K562 (cell line): Measurements from ENCODE around the gene SPHK2. TPM values are rescaled to one million over a fixed set of nuclear protein-coding genes. Genes with fewer than 3 reads are reported as not detected.

Experiments
- BRD9 ChIP-seq: fragments of 450-650 bp; IDR thresholded peaks from 2 replicates; pipeline ENCODE4 v1.6.1; 2018; ENCODE audit warnings: low read depth; ENCODE audit not compliant: partially characterized antibody
- CC2D1A ChIP-seq: fragments of 450-650 bp; IDR thresholded peaks from 2 replicates; pipeline ENCODE4 v1.6.1; 2017; ENCODE audit warnings: mild to moderate bottlenecking
- FOXJ3 ChIP-seq: sonication (generic); formaldehyde crosslinking; IDR thresholded peaks from 2 replicates; pipeline ENCODE4 v1.4.0; 2020; ENCODE audit warnings: mild to moderate bottlenecking, missing genetic modification reagents
- FOXK1 ChIP-seq: sonication (generic); formaldehyde crosslinking; IDR thresholded peaks from 2 replicates; pipeline ENCODE4 v1.8.0; 2022; ENCODE audit warnings: missing genetic modification reagents, mild to moderate bottlenecking, borderline replicate concordance
- HMG20B ChIP-seq: fragments of 250-450 bp; sonication (Bioruptor Pico); IDR thresholded peaks from 2 replicates; pipeline ENCODE4 v1.5.0; 2021; ENCODE audit warnings: mild to moderate bottlenecking
- HNRNPL ChIP-seq: fragments of 200-400 bp; formaldehyde crosslinking; IDR thresholded peaks from 2 replicates; pipeline ENCODE4 v1.6.1; 2017; ENCODE audit warnings: low read depth, mild to moderate bottlenecking, low read length
- KDM5B ChIP-seq: fragments of 200-600 bp; sonication (generic); IDR thresholded peaks from 2 replicates; pipeline ENCODE4 v1.6.1; 2012; ENCODE audit warnings: low read depth, mild to moderate bottlenecking, moderate library complexity, low read length, control low read depth, inconsistent platforms; ENCODE audit not compliant: insufficient replicate concordance
- KLF13 ChIP-seq: fragments of 450-650 bp; IDR thresholded peaks from 2 replicates; pipeline ENCODE4 v1.6.1; 2016; ENCODE audit warnings: missing genetic modification characterization, low read depth, mild to moderate bottlenecking, missing compliant biosample characterization, moderate library complexity, borderline replicate concordance
- MIER1 ChIP-seq: fragments of 450-650 bp; IDR thresholded peaks from 2 replicates; pipeline ENCODE4 v1.6.1; 2016; ENCODE audit warnings: antibody characterized with exemption, mild to moderate bottlenecking, low read depth
- NCOA1 ChIP-seq: fragments of 450-650 bp; IDR thresholded peaks from 2 replicates; pipeline ENCODE4 v1.6.1; 2016; ENCODE audit warnings: low read depth
- NCOR1 ChIP-seq: fragments of 450-650 bp; IDR thresholded peaks from 2 replicates; pipeline ENCODE4 v1.6.1; 2016; ENCODE audit warnings: mild to moderate bottlenecking, moderate library complexity
- RBM17 ChIP-seq: fragments of 200-400 bp; formaldehyde crosslinking; IDR thresholded peaks from 2 replicates; pipeline ENCODE4 v1.6.1; 2017; ENCODE audit warnings: low read depth, mild to moderate bottlenecking, low read length, borderline replicate concordance
- SMARCA5 ChIP-seq: fragments of 450-650 bp; IDR thresholded peaks from 2 replicates; pipeline ENCODE4 v1.6.1; 2016
- SPI1 ChIP-seq: IDR thresholded peaks from 2 replicates; pipeline ENCODE4 v1.6.1; 2011; ENCODE audit warnings: low read depth, low read length, control low read depth, borderline replicate concordance
- SRSF9 ChIP-seq: fragments of 200-400 bp; formaldehyde crosslinking; IDR thresholded peaks from 2 replicates; pipeline ENCODE4 v1.6.1; 2017; ENCODE audit warnings: low read depth, low read length, borderline replicate concordance
- TCF7L2 ChIP-seq: fragments of 150-350 bp; IDR thresholded peaks from 2 replicates; pipeline ENCODE4 v1.6.1; 2016; ENCODE audit warnings: low read depth, mild to moderate bottlenecking, low read length, moderate library complexity
- TFE3 ChIP-seq: fragments of 450-650 bp; formaldehyde crosslinking; IDR thresholded peaks from 2 replicates; pipeline ENCODE4 v1.4.0; 2020; ENCODE audit warnings: mild to moderate bottlenecking, mixed read lengths
- ZNF140 ChIP-seq: fragments of 250-450 bp; sonication (Bioruptor Pico); IDR thresholded peaks from 2 replicates; pipeline ENCODE4 v1.8.0; 2021; ENCODE audit warnings: moderate library complexity, mild to moderate bottlenecking, inconsistent platforms
- ZNF277 ChIP-seq: fragments of 250-450 bp; sonication (Bioruptor Pico); IDR thresholded peaks from 2 replicates; pipeline ENCODE4 v1.8.0; 2022; ENCODE audit warnings: inconsistent platforms, mild to moderate bottlenecking, moderate library complexity, borderline replicate concordance
- ZNF316 ChIP-seq: fragments of 450-650 bp; IDR thresholded peaks from 2 replicates; pipeline ENCODE4 v1.6.1; 2016
- ZNF785 ChIP-seq: fragments of 250-450 bp; sonication (Bioruptor Pico); IDR thresholded peaks from 2 replicates; pipeline ENCODE4 v1.4.0; 2020; ENCODE audit warnings: mild to moderate bottlenecking
- polyA plus RNA-seq, 8 experiments: library from polyadenylated mRNA; depleted of rRNA in 4 of 8; stranded (reverse) in 5 of 8; unstranded in 3 of 8; fragments of >200 nt; fragmentation: Nextera tagmentation in 2 of 8; fragmentation: Illumina TruSeq in 1 of 8; extraction: Ambion mirVana in 2 of 8; extraction: Trizol in 1 of 8; gene quantifications; 2 replicates each; pipeline versions ENCODE4 v1.2.1 to v1.2.3, GENCODE V29; 2011 to 2014; ENCODE audit warnings: inconsistent platforms in 1 of 8, missing spikeins in 1 of 8
- total RNA-seq, 7 experiments: library from RNA; depleted of rRNA in 6 of 7; stranded (reverse); fragments of >200 nt in 6 of 7; fragmentation: Illumina TruSeq in 2 of 7; extraction: Trizol in 2 of 7; gene quantifications; 2 replicates each; pipeline versions ENCODE4 v1.2.1 to v1.2.3, GENCODE V29; 2011 to 2021; ENCODE audit warnings: low replicate concordance in 1 of 7
- TF ChIP-seq, protein P1 (sequence below): sonication (generic); formaldehyde crosslinking; IDR thresholded peaks from 2 replicates; pipeline ENCODE4 v1.8.1; 2023; ENCODE audit warnings: mild to moderate bottlenecking, missing genetic modification reagents, moderate library complexity

The SPHK2 gene
- total and polyA plus RNA-seq, 9 of the 15 experiments (the other 6 are each of a cell fraction or from before 2014, with no cell fraction given): 0.10 to 15.2 (median 2.9) TPM

DNA sequence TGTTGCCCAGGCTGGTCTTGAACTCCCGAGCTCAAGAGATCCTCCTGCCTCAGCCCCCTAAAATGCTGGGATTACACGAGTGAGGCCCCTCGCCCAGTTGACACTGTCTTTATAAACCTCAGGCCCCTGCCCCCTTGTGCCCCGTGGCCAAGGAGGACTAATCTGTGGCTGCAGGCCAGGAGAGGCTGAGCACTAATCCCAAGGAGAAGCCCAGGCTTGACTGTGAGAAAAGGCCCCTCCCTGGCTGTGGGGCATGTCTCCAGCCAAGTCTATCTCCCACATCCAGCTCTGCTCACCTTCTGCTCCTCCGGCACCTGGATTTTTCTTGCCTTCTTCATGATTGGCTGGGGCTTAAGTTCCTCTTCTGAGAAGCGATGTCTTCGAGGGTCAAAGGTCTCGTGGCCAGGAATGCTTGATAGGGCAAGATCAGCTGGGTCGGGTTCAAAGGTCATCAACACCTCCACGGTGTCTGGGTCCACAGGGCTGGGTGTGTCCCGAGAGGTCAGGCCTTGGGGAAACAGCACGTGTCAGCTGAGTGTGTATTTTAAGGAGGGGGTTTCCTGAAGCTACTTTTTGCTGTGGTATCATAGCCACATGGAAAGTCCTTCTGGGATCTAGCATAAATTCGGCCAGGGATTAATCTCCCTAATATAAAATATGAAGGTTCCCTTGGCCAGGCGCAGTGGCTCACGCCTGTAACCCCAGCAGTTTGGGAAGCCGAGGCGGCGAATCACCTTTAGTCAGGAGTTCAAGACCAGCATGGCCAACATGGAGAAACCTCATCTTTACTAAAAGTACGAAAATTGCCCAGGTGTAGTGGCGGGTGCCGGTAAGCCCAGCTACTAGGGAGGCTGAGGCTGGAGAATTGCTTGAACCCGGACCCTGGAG lies 14.1 kb downstream of the SPHK2 start (continued):
- TF ChIP-seq MIER1: no peak
- no peak for TF ChIP-seq KLF13 (tag)
- no peak for TF ChIP-seq TFE3 (CRISPR knock-in tag)
- TF ChIP-seq KDM5B: no peak
- TF ChIP-seq FOXJ3: no peak
- peak; percentile 69 for TF ChIP-seq NCOR1
- TF ChIP-seq, protein P1, sequence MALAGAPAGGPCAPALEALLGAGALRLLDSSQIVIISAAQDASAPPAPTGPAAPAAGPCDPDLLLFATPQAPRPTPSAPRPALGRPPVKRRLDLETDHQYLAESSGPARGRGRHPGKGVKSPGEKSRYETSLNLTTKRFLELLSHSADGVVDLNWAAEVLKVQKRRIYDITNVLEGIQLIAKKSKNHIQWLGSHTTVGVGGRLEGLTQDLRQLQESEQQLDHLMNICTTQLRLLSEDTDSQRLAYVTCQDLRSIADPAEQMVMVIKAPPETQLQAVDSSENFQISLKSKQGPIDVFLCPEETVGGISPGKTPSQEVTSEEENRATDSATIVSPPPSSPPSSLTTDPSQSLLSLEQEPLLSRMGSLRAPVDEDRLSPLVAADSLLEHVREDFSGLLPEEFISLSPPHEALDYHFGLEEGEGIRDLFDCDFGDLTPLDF (CRISPR knock-in tag): no peak
- TF ChIP-seq SRSF9: no peak
- TF ChIP-seq ZNF140: no peak
- TF ChIP-seq ZNF316: no peak
- no peak for TF ChIP-seq ZNF277
- TF ChIP-seq SMARCA5: peak; percentile 85
- TF ChIP-seq RBM17: no peak
- no peak for TF ChIP-seq FOXK1 (CRISPR knock-in tag)
- no peak for TF ChIP-seq BRD9
- TF ChIP-seq HNRNPL: no peak
- no peak for TF ChIP-seq HMG20B (CRISPR knock-in tag)
- no peak for TF ChIP-seq CC2D1A
- TF ChIP-seq TCF7L2: no peak
- TF ChIP-seq NCOA1: no peak
- TF ChIP-seq SPI1: no peak
- TF ChIP-seq ZNF785: no peak
